ENCODE measurements around the gene ZGPAT. TPM values are rescaled to one million over a fixed set of nuclear protein-coding genes. Genes with fewer than 3 reads are reported as not detected.

Gene ZGPAT
- total and polyA plus RNA-seq, 9 of the 15 experiments (the other 6 are each of a cell fraction or from before 2014, with no cell fraction given): 0.14 to 26.6 (median 7.4) TPM

DNA sequence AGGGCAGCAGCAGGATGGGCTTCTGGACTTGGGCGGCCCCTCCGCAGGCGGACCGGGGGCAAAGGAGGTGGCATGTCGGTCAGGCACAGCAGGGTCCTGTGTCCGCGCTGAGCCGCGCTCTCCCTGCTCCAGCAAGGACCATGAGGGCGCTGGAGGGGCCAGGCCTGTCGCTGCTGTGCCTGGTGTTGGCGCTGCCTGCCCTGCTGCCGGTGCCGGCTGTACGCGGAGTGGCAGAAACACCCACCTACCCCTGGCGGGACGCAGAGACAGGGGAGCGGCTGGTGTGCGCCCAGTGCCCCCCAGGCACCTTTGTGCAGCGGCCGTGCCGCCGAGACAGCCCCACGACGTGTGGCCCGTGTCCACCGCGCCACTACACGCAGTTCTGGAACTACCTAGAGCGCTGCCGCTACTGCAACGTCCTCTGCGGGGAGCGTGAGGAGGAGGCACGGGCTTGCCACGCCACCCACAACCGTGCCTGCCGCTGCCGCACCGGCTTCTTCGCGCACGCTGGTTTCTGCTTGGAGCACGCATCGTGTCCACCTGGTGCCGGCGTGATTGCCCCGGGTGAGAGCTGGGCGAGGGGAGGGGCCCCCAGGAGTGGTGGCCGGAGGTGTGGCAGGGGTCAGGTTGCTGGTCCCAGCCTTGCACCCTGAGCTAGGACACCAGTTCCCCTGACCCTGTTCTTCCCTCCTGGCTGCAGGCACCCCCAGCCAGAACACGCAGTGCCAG is 11.0 kb upstream of the ZGPAT start, which contains the start of gene TNFRSF6B (continued):
- TF ChIP-seq, protein P1, sequence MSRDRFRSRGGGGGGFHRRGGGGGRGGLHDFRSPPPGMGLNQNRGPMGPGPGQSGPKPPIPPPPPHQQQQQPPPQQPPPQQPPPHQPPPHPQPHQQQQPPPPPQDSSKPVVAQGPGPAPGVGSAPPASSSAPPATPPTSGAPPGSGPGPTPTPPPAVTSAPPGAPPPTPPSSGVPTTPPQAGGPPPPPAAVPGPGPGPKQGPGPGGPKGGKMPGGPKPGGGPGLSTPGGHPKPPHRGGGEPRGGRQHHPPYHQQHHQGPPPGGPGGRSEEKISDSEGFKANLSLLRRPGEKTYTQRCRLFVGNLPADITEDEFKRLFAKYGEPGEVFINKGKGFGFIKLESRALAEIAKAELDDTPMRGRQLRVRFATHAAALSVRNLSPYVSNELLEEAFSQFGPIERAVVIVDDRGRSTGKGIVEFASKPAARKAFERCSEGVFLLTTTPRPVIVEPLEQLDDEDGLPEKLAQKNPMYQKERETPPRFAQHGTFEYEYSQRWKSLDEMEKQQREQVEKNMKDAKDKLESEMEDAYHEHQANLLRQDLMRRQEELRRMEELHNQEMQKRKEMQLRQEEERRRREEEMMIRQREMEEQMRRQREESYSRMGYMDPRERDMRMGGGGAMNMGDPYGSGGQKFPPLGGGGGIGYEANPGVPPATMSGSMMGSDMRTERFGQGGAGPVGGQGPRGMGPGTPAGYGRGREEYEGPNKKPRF (IDR thresholded peaks at IDR 0.05; ENCODE audit: low read depth, low read length): peak; percentile 43; the same call in 1 of the 2 replicates
- no peak for TF ChIP-seq TFAP4 (CRISPR knock-in tag; IDR thresholded peaks at IDR 0.05; ENCODE audit: borderline replicate concordance)
- TF ChIP-seq TOE1 (IDR thresholded peaks at IDR 0.05; ENCODE audit: borderline replicate concordance): no peak
- no peak for TF ChIP-seq TOE1 (CRISPR knock-in tag; IDR thresholded peaks at IDR 0.05; ENCODE audit: borderline replicate concordance, low read depth)
- no peak for TF ChIP-seq NFYB (IDR thresholded peaks at IDR 0.05; ENCODE audit: extremely low read depth, insufficient read length)
- TF ChIP-seq, protein P2, sequence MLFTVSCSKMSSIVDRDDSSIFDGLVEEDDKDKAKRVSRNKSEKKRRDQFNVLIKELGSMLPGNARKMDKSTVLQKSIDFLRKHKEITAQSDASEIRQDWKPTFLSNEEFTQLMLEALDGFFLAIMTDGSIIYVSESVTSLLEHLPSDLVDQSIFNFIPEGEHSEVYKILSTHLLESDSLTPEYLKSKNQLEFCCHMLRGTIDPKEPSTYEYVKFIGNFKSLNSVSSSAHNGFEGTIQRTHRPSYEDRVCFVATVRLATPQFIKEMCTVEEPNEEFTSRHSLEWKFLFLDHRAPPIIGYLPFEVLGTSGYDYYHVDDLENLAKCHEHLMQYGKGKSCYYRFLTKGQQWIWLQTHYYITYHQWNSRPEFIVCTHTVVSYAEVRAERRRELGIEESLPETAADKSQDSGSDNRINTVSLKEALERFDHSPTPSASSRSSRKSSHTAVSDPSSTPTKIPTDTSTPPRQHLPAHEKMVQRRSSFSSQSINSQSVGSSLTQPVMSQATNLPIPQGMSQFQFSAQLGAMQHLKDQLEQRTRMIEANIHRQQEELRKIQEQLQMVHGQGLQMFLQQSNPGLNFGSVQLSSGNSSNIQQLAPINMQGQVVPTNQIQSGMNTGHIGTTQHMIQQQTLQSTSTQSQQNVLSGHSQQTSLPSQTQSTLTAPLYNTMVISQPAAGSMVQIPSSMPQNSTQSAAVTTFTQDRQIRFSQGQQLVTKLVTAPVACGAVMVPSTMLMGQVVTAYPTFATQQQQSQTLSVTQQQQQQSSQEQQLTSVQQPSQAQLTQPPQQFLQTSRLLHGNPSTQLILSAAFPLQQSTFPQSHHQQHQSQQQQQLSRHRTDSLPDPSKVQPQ (CRISPR knock-in tag; IDR thresholded peaks at IDR 0.05; ENCODE audit: borderline replicate concordance): no peak
- no peak for TF ChIP-seq RNF2 (IDR thresholded peaks at IDR 0.05)
- TF ChIP-seq MIER1 (IDR thresholded peaks at IDR 0.05; ENCODE audit: low read depth): no peak
- no peak for TF ChIP-seq TAF1 (IDR thresholded peaks at IDR 0.05; ENCODE audit: control insufficient read depth, extremely low read depth, insufficient read depth, low read length, severe bottlenecking)
- no peak for TF ChIP-seq KHSRP (IDR thresholded peaks at IDR 0.05)
- TF ChIP-seq, protein P3, sequence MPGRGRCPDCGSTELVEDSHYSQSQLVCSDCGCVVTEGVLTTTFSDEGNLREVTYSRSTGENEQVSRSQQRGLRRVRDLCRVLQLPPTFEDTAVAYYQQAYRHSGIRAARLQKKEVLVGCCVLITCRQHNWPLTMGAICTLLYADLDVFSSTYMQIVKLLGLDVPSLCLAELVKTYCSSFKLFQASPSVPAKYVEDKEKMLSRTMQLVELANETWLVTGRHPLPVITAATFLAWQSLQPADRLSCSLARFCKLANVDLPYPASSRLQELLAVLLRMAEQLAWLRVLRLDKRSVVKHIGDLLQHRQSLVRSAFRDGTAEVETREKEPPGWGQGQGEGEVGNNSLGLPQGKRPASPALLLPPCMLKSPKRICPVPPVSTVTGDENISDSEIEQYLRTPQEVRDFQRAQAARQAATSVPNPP (IDR thresholded peaks at IDR 0.05; ENCODE audit: borderline replicate concordance, insufficient read depth, insufficient read length): no peak
- TF ChIP-seq, protein P4, sequence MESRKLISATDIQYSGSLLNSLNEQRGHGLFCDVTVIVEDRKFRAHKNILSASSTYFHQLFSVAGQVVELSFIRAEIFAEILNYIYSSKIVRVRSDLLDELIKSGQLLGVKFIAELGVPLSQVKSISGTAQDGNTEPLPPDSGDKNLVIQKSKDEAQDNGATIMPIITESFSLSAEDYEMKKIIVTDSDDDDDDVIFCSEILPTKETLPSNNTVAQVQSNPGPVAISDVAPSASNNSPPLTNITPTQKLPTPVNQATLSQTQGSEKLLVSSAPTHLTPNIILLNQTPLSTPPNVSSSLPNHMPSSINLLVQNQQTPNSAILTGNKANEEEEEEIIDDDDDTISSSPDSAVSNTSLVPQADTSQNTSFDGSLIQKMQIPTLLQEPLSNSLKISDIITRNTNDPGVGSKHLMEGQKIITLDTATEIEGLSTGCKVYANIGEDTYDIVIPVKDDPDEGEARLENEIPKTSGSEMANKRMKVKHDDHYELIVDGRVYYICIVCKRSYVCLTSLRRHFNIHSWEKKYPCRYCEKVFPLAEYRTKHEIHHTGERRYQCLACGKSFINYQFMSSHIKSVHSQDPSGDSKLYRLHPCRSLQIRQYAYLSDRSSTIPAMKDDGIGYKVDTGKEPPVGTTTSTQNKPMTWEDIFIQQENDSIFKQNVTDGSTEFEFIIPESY (CRISPR knock-in tag; IDR thresholded peaks at IDR 0.05): peak; percentile 96
- no peak for TF ChIP-seq STAG1 (CRISPR knock-in tag; IDR thresholded peaks at IDR 0.05; ENCODE audit: borderline replicate concordance)
- TF ChIP-seq ZNF717 (CRISPR knock-in tag; IDR thresholded peaks at IDR 0.05): no peak
- TF ChIP-seq, protein P5, sequence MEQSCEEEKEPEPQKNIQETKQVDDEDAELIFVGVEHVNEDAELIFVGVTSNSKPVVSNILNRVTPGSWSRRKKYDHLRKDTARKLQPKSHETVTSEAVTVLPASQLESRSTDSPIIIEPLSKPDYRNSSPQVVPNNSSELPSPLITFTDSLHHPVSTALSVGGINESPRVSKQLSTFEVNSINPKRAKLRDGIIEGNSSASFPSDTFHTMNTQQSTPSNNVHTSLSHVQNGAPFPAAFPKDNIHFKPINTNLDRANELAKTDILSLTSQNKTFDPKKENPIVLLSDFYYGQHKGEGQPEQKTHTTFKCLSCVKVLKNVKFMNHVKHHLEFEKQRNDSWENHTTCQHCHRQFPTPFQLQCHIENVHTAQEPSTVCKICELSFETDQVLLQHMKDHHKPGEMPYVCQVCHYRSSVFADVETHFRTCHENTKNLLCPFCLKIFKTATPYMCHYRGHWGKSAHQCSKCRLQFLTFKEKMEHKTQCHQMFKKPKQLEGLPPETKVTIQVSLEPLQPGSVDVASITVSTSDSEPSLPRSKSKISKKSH (CRISPR knock-in tag; IDR thresholded peaks at IDR 0.05): no peak
